ENCODE measurements around the gene ATP6AP2.
"Not testable (repeated sequence)": the region's sequence is repeated elsewhere in the genome, so short reads cannot be mapped to it uniquely, and the experiment has no call there.

Gene ATP6AP2

DNA sequence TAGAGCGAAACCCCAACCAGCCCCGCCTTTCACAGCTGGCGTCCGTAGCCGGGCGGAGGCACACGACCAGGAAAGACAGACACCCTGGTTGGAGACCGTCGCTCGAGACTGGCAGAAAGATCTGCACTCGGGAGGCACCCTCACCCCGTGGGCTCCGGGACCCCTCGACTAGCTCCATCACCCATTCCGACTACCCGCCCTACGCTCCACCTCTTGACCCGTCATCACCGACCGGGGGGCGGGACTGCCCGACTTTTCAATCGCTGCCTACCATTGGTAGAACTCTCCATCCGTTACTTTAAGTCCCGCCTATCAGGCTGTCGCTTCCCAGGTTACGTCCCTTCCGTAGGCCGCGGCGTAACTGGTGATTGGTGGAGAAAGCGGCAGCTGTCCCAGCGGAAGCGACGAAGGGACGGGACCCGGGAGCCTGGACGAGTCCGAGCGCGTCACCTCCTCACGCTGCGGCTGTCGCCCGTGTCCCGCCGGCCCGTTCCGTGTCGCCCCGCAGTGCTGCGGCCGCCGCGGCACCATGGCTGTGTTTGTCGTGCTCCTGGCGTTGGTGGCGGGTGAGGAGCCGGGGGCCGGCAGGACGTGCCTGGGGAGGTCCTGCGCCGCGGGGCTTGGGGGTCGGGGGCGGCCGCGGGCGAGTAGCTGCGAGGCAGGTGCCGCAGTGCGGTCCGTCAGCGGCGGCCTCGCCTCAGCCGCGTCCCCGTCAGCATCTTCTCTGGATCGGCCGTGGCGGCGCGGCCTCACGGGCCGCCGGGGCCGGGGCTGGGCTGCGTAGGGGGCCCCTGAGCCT is at the start of gene ATP6AP2:
ATP6AP2 (plus strand) TSS at position 434 of the 799 bp plus-strand sequence; CDS start at position 530, 96 bp downstream.
- DNase-seq (ENCODE audit: low spot score): peak; percentile 96

GRCh38 chrX:40531056-40531826 is 49.5 kb upstream of the ATP6AP2 start:
- DNase-seq (ENCODE audit: low spot score): no peak

- DNase-seq (ENCODE audit: low spot score): no peak
Observed at GRCh38 chrX:40537310-40537709, 43.5 kb upstream of the ATP6AP2 start.

DNA sequence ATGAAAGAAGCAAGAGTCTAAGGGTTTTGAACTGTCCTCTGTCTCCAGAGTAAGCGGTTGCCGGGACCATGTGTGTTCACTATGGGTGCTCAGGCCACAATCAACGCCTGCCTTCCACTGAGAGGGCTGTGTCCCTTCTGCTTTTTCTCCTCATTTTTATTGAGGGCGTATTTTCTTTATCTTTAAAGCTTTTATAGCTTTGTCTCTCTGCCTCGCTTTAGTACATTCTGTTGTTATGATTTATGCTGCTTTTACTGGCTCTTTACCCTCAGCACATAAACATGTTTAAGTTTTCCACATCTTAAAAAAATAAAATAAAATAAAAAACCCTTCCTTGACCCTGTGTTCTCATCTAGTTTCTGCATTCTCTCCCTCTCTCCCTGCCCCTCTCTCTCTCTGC is 42.4 kb upstream of the ATP6AP2 start:
- DNase-seq (ENCODE audit: low spot score): no peak

GRCh38 chrX:40539214-40540142 is 41.3 kb upstream of the ATP6AP2 start:
- DNase-seq (ENCODE audit: low spot score): peak; percentile 61

DNA sequence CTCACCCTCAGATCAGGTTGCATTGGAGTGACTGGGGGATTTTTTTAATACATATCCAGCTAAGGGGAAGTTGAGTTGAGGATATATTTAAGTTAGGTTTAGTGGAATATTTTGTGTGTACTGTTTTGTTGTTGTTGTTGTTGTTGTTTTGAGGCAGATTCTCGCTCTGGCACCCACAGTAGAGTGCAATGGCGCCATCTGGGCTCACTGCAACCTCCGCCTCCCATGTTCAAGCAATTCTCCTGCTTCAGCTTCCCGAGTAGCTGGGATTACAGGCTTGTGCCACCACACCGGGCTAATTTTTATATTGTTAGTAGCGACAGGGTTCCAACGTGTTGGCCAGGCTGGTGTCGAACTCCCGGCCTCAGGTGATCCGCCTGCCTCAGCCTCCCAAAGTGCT is 38.6 kb upstream of the ATP6AP2 start:
- no peak for DNase-seq (ENCODE audit: low spot score)

GRCh38 chrX:40542972-40543371 is 37.8 kb upstream of the ATP6AP2 start:
- DNase-seq (ENCODE audit: low spot score): no peak

GRCh38 chrX:40543661-40544328 is 37.0 kb upstream of the ATP6AP2 start:
- DNase-seq (ENCODE audit: low spot score): peak; percentile 69

GRCh38 chrX:40544343-40545266 is 36.2 kb upstream of the ATP6AP2 start:
- no peak for DNase-seq (ENCODE audit: low spot score)

- DNase-seq (ENCODE audit: low spot score): no peak
Observed at GRCh38 chrX:40546870-40547269, 33.9 kb upstream of the ATP6AP2 start.

- peak; percentile 65 for DNase-seq (ENCODE audit: low spot score)
Observed at GRCh38 chrX:40550066-40550465, 30.7 kb upstream of the ATP6AP2 start.

DNA sequence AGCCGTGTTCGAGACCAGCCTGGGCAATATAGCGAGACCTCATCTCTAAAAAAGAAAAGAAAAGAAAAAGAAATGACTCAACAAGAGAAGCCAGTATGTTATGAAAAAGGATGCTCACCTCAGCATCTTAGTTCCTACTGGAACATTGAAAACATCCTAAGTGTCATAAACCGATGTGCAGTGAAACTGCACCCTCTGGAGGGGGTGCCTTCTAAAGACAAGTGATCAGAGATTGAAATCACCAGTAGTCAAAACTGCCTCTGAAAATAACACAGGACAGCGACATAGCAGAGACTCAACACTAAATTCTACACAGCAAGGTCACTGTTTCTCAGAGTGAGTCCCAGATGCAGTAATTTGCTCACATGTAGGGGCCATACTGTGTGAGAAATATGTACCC is 28.0 kb upstream of the ATP6AP2 start:
- peak; percentile 14 for DNase-seq (ENCODE audit: low spot score)

GRCh38 chrX:40558590-40558989 is 22.2 kb upstream of the ATP6AP2 start:
- DNase-seq (ENCODE audit: low spot score): no peak

DNA sequence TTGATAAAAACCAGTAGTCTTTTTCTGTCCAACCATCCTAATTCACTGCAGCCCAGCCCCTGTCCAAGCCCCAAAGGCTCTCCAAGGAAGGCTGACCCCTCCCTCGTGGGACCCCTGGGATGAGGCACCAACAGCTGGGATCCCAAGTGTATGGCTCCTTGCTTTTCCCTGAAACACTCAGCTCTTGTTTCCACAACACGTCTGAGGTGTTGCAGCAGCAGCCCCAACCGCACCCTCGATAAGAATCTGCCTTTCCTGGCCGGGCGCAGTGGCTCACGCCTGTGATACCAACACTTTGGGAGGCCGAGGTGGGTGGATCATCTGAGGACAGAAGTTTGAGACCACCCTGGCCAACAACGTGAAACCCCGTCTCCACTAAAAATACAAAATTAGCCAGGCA is 17.0 kb upstream of the ATP6AP2 start:
- no peak for DNase-seq (ENCODE audit: low spot score)

GRCh38 chrX:40564447-40564846 is 16.3 kb upstream of the ATP6AP2 start:
- no peak for DNase-seq (ENCODE audit: low spot score)

GRCh38 chrX:40570346-40571093 is 10.2 kb upstream of the ATP6AP2 start:
- DNase-seq (ENCODE audit: low spot score): no peak

DNA sequence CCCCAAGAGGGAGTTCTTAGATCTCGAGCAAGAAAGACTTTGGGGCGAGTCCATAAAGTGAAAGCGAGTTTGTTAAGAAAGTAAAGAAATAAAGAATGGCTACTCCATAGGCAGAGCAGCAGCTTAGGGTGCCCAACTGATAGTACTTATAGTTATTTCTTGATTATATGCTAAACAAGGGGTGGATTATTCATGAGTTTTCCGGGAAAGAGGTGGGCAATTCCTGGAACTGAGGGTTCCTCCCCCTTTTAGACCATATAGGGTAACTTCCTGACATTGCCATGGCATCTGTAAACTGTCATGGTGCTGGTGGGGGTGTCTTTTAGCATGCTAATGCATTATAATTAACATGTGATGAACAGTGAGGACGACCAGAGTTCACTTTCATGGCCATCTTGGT is 9.6 kb upstream of the ATP6AP2 start:
- not testable (repeated sequence) for DNase-seq (ENCODE audit: low spot score)

DNA sequence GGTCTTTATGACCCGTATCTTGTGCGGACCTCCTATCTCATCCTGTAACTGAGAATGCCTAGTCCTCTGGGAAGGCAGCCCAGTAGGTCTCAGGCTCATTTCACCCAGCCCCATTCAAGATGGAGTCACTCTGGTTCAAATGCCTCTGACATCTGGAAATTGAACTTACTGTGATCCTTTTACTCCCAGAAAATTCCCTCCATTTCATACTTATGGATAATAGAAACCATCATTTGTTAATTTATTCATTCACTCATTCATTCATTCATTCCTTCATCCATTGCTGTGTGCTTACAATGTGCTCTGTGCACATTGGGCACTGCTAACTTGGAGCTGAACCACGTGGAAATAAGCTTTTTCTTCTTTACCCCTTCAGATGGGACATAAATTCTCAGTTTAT is 9.2 kb upstream of the ATP6AP2 start:
- no peak for DNase-seq (ENCODE audit: low spot score)

DNA sequence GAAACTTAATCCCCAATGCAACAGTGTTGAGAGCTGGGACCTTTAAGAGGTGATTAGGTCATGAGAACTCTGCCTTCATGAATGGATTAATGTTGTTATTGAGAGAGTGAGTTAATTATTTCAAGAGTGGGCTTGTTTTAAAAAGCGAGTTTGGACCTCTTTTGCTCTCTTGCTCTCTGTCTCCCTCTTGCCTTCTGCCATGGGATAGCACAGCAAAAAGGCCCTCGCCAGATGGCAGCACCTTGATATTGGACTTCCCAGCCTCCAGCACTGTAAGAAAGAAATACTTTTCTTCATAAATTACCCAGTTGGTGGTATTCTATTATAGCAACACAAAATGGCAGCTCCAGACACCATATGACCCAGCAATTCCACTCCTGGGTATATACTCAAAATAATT is 7.0 kb upstream of the ATP6AP2 start:
- DNase-seq (ENCODE audit: low spot score): peak; percentile 73

GRCh38 chrX:40575411-40575810 is 5.4 kb upstream of the ATP6AP2 start:
- DNase-seq (ENCODE audit: low spot score): not testable (repeated sequence)
